SU-DHL-6 (cell line): Measurements from ENCODE around the gene RPL22.
A peak's percentile ranks its signal among the peaks of the same experiment; 100 is the strongest.

Experiments used
- H2AFZ ChIP-seq: fragments of 200-600 bp; sonication (generic); 2 replicates; pipeline ENCODE4 v1.6.1; 2014; ENCODE audit warnings: low read depth, mild to moderate bottlenecking, moderate library complexity, mixed read lengths, antibody characterized with exemption, low read length; ENCODE audit not compliant: severe bottlenecking
- H3F3A ChIP-seq: fragments of 200-600 bp; shearing (Covaris generic); 2 replicates; pipeline ENCODE4 v1.6.0; 2016; ENCODE audit warnings: antibody characterized with exemption, mild to moderate bottlenecking; ENCODE audit not compliant: insufficient read depth
- H3K27ac ChIP-seq: fragments of 200-600 bp; sonication (generic); 2 replicates; pipeline ENCODE4 v1.5.1; 2016; ENCODE audit warnings: low read depth, mild to moderate bottlenecking, low read length, moderate library complexity, mixed read lengths
- H3K27me3 ChIP-seq: fragments of 200-600 bp; sonication (generic), shearing (Covaris generic); 2 replicates; pipeline ENCODE4 v1.6.0; 2014; ENCODE audit warnings: mild to moderate bottlenecking, low read length
- H3K36me3 ChIP-seq: fragments of 200-600 bp; sonication (generic); 2 replicates; pipeline ENCODE4 v1.6.1; 2014; ENCODE audit warnings: mild to moderate bottlenecking, low read length, mixed read lengths
- H3K4me2 ChIP-seq: fragments of 300-600, 200-600 bp; shearing (Covaris generic), sonication (generic); 2 replicates; pipeline ENCODE4 v1.6.0; 2014; ENCODE audit warnings: low read length, low read depth, mild to moderate bottlenecking; ENCODE audit not compliant: poor library complexity, severe bottlenecking
- H3K4me3 ChIP-seq: fragments of 200-600 bp; sonication (generic); 2 replicates; pipeline ENCODE4 v1.5.1; 2014; ENCODE audit warnings: antibody characterized with exemption, low read length, mild to moderate bottlenecking, mixed read lengths; ENCODE audit not compliant: insufficient read depth, poor library complexity, severe bottlenecking
- H3K79me2 ChIP-seq: fragments of 200-600 bp; sonication (generic); 2 replicates; pipeline ENCODE4 v1.6.1; 2014; ENCODE audit warnings: mild to moderate bottlenecking, low read length, moderate library complexity; ENCODE audit not compliant: insufficient read depth
- H3K9ac ChIP-seq: fragments of 200-600 bp; sonication (generic); 2 replicates; pipeline ENCODE4 v1.7.0; 2014; ENCODE audit warnings: mild to moderate bottlenecking, low read length
- H3K9me2 ChIP-seq: fragments of 200-600 bp; sonication (generic); replicated peaks from 2 replicates; pipeline ENCODE4 v1.6.1; 2014; ENCODE audit warnings: low read length; ENCODE audit not compliant: insufficient read depth
- H3K9me3 ChIP-seq: fragments of 200-600 bp; sonication (generic); 2 replicates; pipeline ENCODE4 v1.6.1; 2014; ENCODE audit warnings: low read length, mixed read lengths; ENCODE audit not compliant: insufficient read depth
- H4K20me1 ChIP-seq: fragments of 200-600 bp; sonication (generic); 2 replicates; pipeline ENCODE4 v1.6.1; 2014; ENCODE audit warnings: low read depth, mild to moderate bottlenecking, antibody characterized with exemption, low read length, moderate library complexity, mixed read lengths
- EZH2phosphoT487 ChIP-seq: fragments of 200-600 bp; sonication (generic), shearing (Covaris generic); conservative IDR thresholded peaks from 2 replicates; pipeline ENCODE4 v1.6.1; 2018; ENCODE audit warnings: mild to moderate bottlenecking, antibody characterized with exemption, low read length, moderate library complexity, mixed read lengths
- TF ChIP-seq, protein P1 (sequence below): fragments of 200-600 bp; sonication (generic); IDR thresholded peaks from one replicate; pipeline ENCODE4 v1.5.1; 2017; ENCODE audit warnings: antibody characterized with exemption, mild to moderate bottlenecking, low read length, moderate library complexity; ENCODE audit not compliant: insufficient read depth, poor library complexity, severe bottlenecking

The RPL22 gene

DNA sequence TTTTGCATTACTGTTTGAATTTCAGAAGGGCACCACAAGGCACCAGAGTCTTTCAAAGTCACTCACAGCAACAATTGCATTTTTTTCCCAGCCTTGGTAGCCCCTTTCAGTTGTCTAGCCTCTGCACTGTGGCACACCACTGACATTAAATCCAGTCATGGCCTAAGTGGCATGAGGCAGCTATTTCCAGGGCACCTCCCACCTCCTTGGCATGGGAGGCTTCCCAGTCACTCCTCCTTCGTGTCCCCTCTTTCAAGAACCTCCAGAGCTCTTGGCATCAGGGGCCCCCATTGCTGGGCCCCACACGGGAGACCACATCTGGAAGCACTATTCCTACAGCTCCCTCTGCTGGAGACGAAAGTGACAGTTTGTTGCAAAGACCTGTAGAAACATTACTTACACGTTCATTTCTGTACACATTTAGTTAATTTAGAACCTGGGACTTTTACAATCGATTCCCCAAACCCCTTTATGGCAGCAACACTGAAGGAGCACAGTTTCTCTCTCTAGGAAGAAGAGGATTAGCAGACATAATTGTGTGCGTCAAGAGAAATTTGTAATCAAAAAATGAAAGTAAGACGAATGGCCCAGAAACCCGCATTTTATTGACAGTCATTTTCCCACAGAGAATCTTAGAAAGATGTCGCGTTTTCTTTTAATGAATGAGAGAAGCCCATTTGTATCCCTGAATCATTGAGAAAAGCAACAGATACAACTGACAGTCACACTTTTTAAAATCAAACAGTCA is 13.6 kb downstream of the RPL22 start:
- Histone ChIP-seq H3K79me2 (no peaks in the 10 kb centered on the region; the same call in 1 of the 2 replicates), H3K9me3 (no peaks in the 10 kb centered on the region)
- TF ChIP-seq, protein P1, sequence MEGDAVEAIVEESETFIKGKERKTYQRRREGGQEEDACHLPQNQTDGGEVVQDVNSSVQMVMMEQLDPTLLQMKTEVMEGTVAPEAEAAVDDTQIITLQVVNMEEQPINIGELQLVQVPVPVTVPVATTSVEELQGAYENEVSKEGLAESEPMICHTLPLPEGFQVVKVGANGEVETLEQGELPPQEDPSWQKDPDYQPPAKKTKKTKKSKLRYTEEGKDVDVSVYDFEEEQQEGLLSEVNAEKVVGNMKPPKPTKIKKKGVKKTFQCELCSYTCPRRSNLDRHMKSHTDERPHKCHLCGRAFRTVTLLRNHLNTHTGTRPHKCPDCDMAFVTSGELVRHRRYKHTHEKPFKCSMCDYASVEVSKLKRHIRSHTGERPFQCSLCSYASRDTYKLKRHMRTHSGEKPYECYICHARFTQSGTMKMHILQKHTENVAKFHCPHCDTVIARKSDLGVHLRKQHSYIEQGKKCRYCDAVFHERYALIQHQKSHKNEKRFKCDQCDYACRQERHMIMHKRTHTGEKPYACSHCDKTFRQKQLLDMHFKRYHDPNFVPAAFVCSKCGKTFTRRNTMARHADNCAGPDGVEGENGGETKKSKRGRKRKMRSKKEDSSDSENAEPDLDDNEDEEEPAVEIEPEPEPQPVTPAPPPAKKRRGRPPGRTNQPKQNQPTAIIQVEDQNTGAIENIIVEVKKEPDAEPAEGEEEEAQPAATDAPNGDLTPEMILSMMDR = peak; percentile 9
- TF ChIP-seq EZH2phosphoT487 = no peak

DNA sequence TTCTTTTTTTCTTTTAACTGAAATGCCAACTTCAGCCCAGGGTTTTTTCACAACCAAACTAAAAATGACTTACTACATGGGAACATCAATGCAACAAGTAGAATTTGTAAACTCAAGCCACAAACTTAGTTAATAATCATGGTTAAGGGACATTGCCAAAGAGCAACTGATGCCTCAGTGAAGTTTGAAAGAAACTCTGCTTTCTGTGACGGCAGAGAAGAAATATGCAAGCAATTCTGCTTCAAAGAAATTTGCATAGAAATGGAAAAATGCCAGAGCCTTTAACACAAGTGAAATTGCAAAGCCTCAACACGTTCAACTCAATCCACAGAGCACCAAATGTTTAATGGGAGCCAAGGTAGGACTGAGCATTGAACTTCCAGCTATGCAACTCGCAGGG is 14.2 kb downstream of the RPL22 start:
- no peak overlapping the region for H3K4me2 ChIP-seq
- TF ChIP-seq EZH2phosphoT487 = no peak
- TF ChIP-seq, protein P1 = no peak

More for the DNA sequence above, 13.6 kb downstream of the RPL22 start:
- Histone ChIP-seq H3F3A (peaks cover 7% of the 10 kb centered on the region), H3K9ac (no peak overlapping the region), H3K9me2 (no peaks in the 10 kb centered on the region), H4K20me1 (no peaks in the 10 kb centered on the region), H3K27me3 (no peaks in the 10 kb centered on the region), H3K36me3 (no peaks in the 10 kb centered on the region), H3K4me3 (no peak overlapping the region), H2AFZ (no peak overlapping the region), H3K4me2 (no peak overlapping the region), H3K27ac (no peak overlapping the region)

DNA sequence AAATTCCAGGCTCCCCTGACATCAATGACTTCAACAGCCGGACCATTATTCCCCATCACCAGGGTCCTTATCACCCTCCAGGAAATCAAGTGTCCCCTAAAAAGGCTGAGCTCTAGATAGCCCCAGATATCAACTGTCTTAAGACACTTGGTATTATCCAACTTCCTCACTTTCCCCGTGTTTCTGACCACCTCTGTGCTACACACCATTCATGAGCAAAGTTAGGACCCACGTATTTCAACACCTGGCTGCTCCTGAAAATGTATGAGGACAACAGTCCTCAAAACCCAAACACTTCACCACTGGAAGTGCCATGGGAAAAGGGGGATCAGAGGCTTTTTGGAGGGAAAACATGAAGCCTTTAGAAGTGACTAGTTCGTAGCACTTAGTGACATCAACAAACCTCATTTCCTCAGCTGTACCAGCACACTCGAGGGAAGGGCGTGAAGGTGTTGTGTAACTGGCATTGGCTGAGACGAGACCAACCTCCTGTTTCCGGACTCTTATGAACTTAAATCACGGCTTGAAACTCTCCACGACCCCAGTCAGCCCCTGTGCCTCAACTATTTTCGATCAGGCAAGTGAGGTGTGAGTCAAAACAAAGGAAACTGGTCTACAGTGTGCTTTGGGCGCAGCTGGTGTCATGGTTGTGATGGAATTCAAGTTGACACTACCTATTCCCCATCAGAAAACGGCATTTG is 15.2 kb downstream of the RPL22 start:
- no peak for TF ChIP-seq EZH2phosphoT487
- TF ChIP-seq, protein P1 = no peak
- Histone ChIP-seq H3K79me2 (no peaks in the 10 kb centered on the region), H3K27ac (no peak overlapping the region), H3F3A (peaks cover 7% of the 10 kb centered on the region), H3K9ac (no peak overlapping the region), H3K9me3 (no peaks in the 10 kb centered on the region), H4K20me1 (no peaks in the 10 kb centered on the region), H3K4me2 (no peak overlapping the region), H3K27me3 (no peaks in the 10 kb centered on the region), H3K4me3 (no peak overlapping the region), H3K9me2 (no peaks in the 10 kb centered on the region), H2AFZ (no peak overlapping the region), H3K36me3 (no peaks in the 10 kb centered on the region)

More for the DNA sequence above, 14.2 kb downstream of the RPL22 start:
- no peaks in the 10 kb centered on the region for H4K20me1 ChIP-seq
- no peaks in the 10 kb centered on the region for H3K9me2 ChIP-seq
- H3K27me3 ChIP-seq = no peaks in the 10 kb centered on the region
- H3K79me2 ChIP-seq = no peaks in the 10 kb centered on the region
- H3F3A ChIP-seq = peaks cover 7% of the 10 kb centered on the region
- no peak overlapping the region for H3K9ac ChIP-seq
- H2AFZ ChIP-seq = no peak overlapping the region
- no peak overlapping the region for H3K4me3 ChIP-seq
- H3K9me3 ChIP-seq = no peaks in the 10 kb centered on the region
- H3K27ac ChIP-seq = no peak overlapping the region
- no peaks in the 10 kb centered on the region for H3K36me3 ChIP-seq
